GM12872 (cell line): ENCODE measurements around the gene ZFR.

Source experiments
- TF ChIP-seq, protein P1 (sequence below): IDR thresholded peaks from 3 replicates; pipeline ENCODE4 v1.5.1; 2011; ENCODE audit warnings: low read depth, mild to moderate bottlenecking, low read length, moderate library complexity; ENCODE audit not compliant: insufficient read depth

Gene ZFR

DNA sequence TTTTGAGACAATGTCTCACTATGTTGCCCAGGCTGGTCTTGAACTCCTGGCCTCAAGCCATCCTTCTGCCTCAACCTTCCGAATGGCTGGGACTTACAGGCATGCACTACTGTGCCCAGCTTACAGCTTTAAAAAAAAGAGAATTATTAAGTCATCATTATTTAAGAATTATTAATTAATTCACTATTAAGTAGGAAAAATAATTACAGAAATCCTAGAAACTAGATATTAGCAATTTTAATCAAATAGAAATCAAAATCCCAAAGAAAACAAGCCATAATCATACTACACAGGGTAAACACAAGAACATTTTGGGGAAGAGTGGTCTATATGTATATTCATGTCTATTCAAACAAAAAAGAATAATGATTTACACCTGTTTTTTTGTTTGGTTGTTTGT, 112.2 kb downstream of the ZFR start:
- TF ChIP-seq, protein P1, sequence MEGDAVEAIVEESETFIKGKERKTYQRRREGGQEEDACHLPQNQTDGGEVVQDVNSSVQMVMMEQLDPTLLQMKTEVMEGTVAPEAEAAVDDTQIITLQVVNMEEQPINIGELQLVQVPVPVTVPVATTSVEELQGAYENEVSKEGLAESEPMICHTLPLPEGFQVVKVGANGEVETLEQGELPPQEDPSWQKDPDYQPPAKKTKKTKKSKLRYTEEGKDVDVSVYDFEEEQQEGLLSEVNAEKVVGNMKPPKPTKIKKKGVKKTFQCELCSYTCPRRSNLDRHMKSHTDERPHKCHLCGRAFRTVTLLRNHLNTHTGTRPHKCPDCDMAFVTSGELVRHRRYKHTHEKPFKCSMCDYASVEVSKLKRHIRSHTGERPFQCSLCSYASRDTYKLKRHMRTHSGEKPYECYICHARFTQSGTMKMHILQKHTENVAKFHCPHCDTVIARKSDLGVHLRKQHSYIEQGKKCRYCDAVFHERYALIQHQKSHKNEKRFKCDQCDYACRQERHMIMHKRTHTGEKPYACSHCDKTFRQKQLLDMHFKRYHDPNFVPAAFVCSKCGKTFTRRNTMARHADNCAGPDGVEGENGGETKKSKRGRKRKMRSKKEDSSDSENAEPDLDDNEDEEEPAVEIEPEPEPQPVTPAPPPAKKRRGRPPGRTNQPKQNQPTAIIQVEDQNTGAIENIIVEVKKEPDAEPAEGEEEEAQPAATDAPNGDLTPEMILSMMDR: no peak

DNA sequence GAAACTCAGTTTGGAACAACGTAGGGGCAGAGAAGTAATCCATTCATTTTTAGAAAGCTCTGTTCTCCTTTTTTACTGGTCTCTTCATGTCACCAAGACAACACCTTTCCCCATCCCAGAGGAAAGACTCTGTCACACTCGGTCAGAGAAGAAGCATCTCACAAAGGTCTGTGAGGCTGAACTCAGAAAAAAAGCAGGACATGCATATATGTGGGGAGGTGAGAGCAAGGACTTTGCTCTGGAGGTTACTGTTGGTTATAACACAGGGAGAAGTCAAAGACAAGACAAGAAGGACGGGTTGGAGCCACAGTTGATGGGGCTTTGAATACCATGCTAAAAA, 112.6 kb downstream of the ZFR start:
- TF ChIP-seq, protein P1: no peak

DNA sequence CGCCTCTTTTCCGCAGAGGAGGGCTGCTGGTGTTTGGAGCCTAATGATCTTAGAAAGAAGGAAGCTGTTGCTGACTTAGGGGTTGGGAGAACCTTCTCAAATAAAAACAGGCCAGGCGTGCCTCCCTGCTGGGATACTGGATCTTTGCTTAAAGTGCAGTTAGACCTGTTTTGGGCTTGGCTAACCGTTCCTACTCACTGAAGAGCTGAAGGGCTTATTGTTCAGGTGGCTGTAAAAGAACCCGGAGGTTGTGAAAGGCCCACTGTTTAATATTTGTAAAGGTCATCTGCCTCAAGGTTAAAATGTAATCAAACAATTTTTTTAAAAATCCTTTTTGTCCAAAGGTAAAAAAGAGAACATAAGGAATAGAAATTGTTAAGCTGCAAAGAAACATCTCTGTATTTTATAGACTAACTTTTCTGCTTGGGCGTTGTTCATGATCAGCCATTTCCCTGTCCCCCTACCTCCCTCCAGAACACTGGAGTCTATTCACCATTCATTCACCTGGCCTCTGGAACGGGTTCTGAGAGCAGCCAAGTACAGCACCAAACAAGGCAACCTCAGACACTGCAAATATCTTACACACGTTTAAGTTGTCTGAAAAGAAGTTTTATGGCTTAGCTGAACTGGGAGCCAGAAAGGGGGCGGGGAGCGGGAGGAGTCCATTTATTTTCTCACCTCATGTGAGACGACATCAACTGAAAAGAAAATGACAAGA, 113.2 kb downstream of the ZFR start:
- TF ChIP-seq, protein P1: no peak

DNA sequence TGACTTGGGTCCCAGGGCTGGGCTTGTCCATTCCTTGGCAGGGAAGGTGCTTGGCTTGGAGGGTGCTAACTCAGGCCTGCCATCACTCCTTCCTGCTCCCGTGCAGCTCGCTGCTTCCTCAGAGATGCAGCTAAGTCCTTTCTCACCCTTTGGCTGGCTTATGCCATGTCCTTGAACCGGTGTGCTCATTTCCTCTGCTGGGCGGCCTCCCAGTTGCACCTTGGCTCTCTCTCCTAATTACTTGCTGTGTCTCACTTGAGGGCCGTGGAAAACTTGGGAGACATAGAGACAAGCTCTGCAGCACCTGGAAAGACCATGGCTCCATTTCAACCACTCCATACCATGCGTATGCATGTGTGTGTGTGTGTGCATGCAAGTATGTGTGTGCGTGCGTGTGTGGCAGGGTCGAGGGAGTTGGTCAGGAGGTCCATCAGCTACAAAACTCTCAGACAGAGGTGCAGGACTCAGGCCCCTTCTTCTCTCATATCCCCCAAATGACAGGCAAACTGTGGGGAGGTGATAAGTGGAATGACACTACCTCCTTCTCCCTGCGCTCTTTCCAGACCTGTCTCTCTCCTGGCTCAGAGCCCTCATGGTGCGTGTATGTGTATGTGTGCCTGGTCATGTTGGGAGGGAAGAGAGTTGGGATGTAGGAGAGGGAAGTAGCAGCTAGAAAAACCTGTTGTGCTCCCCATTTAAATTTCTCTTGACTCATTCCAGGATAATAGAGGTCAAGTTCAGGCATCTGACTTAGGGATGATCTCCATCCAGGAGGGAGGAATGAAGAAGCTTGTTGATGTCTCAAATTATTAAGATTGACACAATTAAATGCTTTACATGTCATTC, 114.2 kb downstream of the ZFR start:
- TF ChIP-seq, protein P1: no peak

DNA sequence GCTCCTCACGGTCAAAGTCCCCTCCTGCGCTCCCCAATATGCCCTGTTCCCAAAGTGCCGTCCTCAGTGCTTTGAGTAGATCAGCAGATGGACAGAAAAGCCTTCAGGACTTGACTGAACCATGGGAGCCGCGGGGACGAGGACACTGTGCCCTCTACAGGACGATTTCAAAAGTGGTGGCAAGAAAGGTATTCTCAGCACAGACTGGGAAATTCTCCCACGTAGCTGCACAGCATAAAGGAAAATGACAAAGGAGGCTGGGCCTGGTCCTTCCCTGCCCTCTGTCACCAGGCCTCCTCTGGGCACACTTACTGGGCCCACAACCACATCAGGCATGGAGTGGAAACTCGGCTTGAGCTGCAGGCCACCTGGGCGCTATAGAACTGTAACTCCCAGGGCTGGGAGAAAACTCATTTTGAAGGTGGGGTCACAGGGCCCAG, 115.1 kb downstream of the ZFR start:
- TF ChIP-seq, protein P1: peak; percentile 85

DNA sequence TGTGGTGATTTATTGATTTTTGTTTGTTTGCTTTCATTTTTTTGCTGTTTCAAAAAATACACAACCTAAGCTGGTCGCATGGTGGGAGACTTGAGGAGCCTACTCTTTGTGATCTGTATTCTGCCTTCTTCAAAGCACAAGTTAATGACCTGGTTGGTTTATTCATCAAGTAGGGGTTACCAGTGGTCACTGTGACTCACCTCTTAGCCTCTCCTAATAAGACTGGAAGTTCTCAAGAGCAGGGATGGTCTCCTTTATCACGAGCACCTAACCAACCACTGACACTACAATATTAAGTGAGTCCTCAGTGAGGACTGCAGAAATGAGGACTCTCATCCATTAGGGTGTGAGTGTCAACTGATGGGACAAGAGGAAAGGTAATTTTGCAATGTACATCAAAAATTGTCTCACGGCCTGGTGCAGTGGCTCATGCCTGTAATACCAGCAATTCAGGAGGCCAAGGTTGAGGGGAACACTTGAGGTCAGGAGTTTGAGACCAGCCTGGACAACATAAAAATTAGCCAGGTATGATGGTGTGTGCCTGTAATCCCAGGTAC, 118.2 kb downstream of the ZFR start:
- TF ChIP-seq, protein P1: no peak

DNA sequence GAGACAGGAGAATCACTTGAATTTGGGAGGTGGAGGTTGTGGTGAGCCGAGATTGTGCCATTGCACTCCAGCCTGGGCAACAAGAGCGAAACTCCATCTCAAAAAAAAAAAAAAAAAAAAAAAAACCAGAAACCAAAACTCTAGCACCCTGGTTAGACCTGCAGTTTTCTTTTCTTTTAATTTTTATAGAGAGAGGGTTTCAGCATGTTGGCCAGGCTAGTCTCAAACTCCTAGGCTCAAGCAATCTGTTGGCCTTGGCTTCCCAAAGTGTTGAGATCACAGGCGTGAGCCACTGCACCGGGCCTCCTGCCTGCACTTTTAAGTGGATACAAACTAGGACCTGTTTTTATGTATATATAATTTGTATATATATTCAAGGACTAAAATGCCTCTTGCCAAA, 118.9 kb downstream of the ZFR start:
- TF ChIP-seq, protein P1: no peak
